CD8-positive, alpha-beta memory T cell (primary cell): ENCODE data around the gene BICDL1. TPM values are rescaled to one million over a fixed set of nuclear protein-coding genes. Genes with fewer than 3 reads are reported as not detected.

Source experiments
- CTCF ChIA-PET: fragments of 350-600 bp; sonication (Branson Sonifier 250); formaldehyde crosslinking; loops from one replicate; lab custom pipeline; 2021; ENCODE audit warnings: antibody characterized with exemption; lab: Charles Lee
- POLR2A ChIA-PET: fragments of 350-600 bp; sonication (Branson Sonifier 250); formaldehyde crosslinking; loops from one replicate; lab custom pipeline; 2021; ENCODE audit warnings: antibody characterized with exemption; lab: Charles Lee
- DNase-seq, 5 donors: peaks; one replicate each; pipeline versions ENCODE4 v3.0.0 to v3.0.0-alpha.2; 2020 to 2022; ENCODE audit warnings: mixed read lengths in 1 of 5
- H3K27ac ChIP-seq: one replicate; pipeline ENCODE4 v1.7.0; 2013; ENCODE audit warnings: low read depth, mild to moderate bottlenecking, low read length, moderate library complexity
- H3K27me3 ChIP-seq: 2 replicates; pipeline ENCODE4 v1.7.0; 2013; ENCODE audit warnings: low read length, mild to moderate bottlenecking; ENCODE audit not compliant: insufficient read depth, poor library complexity, severe bottlenecking
- H3K36me3 ChIP-seq: 2 replicates; pipeline ENCODE4 v1.7.0; 2013; ENCODE audit warnings: mild to moderate bottlenecking, low read length, moderate library complexity; ENCODE audit not compliant: insufficient read depth
- H3K4me1 ChIP-seq: 2 replicates; pipeline ENCODE4 v1.7.0; 2013; ENCODE audit warnings: mild to moderate bottlenecking, low read length, moderate library complexity; ENCODE audit not compliant: insufficient read depth
- H3K4me3 ChIP-seq: 2 replicates; pipeline ENCODE4 v1.7.0; 2013; ENCODE audit warnings: mild to moderate bottlenecking, low read length
- H3K9me3 ChIP-seq: 2 replicates; pipeline ENCODE4 v1.7.0; 2013; ENCODE audit warnings: mild to moderate bottlenecking, low read length
- H3K27ac Mint-ChIP-seq, 8 donors: one replicate each; pipeline ENCODE4 v1.8.0; 2020 to 2021; ENCODE audit warnings: mixed read lengths in 8 of 8, mild to moderate bottlenecking in 6 of 8, inconsistent platforms in 3 of 8, moderate library complexity in 3 of 8
- H3K27me3 Mint-ChIP-seq, 2 donors: one replicate each; pipeline ENCODE4 v1.8.0; 2020 to 2021; ENCODE audit warnings: mixed read lengths in 2 of 2, mild to moderate bottlenecking in 1 of 2, moderate library complexity in 1 of 2
- H3K36me3 Mint-ChIP-seq, 3 donors: one replicate each; pipeline ENCODE4 v1.8.0; 2020 to 2021; ENCODE audit warnings: mixed read lengths in 3 of 3, inconsistent platforms in 1 of 3, mild to moderate bottlenecking in 1 of 3
- H3K4me1 Mint-ChIP-seq, 3 donors: one replicate each; pipeline ENCODE4 v1.8.0; 2020 to 2021; ENCODE audit warnings: mixed read lengths in 3 of 3, inconsistent platforms in 1 of 3, mild to moderate bottlenecking in 1 of 3
- H3K4me3 Mint-ChIP-seq, 7 donors: one replicate each; pipeline ENCODE4 v1.8.0; 2020 to 2021; ENCODE audit warnings: mixed read lengths in 7 of 7, mild to moderate bottlenecking in 6 of 7, moderate library complexity in 4 of 7, inconsistent platforms in 2 of 7
- H3K9me3 Mint-ChIP-seq, 5 donors: one replicate each; pipeline ENCODE4 v1.8.0; 2020 to 2022; ENCODE audit warnings: mixed read lengths in 5 of 5, mild to moderate bottlenecking in 3 of 5, moderate library complexity in 2 of 5, inconsistent platforms in 1 of 5
- polyA plus RNA-seq: library from polyadenylated mRNA; unstranded; fragments of 300-500 nt; fragmentation: Illumina TruSeq; gene quantifications from one replicate; pipeline ENCODE4 v1.2.3, GENCODE V29; 2021
- total RNA-seq, 2 experiments: library from RNA; stranded (reverse); gene quantifications; one replicate each; pipeline ENCODE4 v1.2.3, GENCODE V29; 2021

BICDL1 gene
- total and polyA plus RNA-seq, 3 experiments from 2014 or later: 7.4 to 109 (median 106) TPM

GRCh38 chr12:120132054-120132836 is 143.2 kb downstream of the BICDL1 start:
- POLR2A ChIA-PET: no interaction called here
- peaks cover 80% of the 10 kb centered on the region for H3K36me3 ChIP-seq
- H3K27ac Mint-ChIP-seq: peak overlapping the region in 2 of 8 donors; percentile 10 to 14
- H3K4me3 Mint-ChIP-seq: no peak overlapping the region
- CTCF ChIA-PET: interaction anchor here (1.5 kb wide), 1 partner anchor 10 kb away, joined by 3 read pairs; no protein-coding TSS in a partner anchor
- H3K27me3 Mint-ChIP-seq: no peaks in the 10 kb centered on the region
- H3K36me3 Mint-ChIP-seq: peaks cover 0 to 93% (median 12%) of the 10 kb centered on the region in 3 donors
- no peaks in the 10 kb centered on the region for H3K9me3 Mint-ChIP-seq
- H3K4me1 Mint-ChIP-seq: no peaks in the 10 kb centered on the region
- H3K27ac ChIP-seq: no peak overlapping the region
- H3K27me3 ChIP-seq: no peaks in the 10 kb centered on the region
- no peaks in the 10 kb centered on the region for H3K9me3 ChIP-seq
- no peak for DNase-seq
- H3K4me3 ChIP-seq: no peak overlapping the region
- H3K4me1 ChIP-seq: no peaks in the 10 kb centered on the region

DNA sequence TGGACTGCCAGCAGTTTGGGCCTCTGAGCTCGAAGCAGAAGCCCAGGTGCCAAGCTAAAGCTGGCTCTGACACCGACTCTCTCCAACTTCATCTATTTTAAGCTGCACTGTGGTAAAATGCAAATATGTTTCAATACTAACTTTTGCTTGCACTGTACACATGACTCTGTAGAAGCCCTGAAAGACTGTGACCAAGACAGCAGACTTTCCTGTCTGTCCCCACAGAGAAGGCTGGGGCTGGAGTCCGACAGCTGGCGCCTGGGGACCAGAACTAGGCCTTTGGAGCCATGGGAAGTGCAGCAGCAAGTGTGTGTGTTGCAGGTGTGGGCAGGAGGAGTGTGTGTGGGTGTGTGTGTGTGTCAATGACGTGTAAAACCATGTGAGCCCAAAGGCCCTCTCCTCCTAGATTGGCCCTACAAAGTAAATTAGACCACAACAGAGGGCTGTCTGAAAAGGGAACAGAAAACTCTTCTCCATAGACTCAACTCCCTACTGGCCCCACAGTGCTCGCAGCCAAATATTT is 143.9 kb downstream of the BICDL1 start:
- Mint-ChIP-seq H3K4me3 (no peak overlapping the region), H3K36me3 (peaks cover 0 to 93% (median 12%) of the 10 kb centered on the region in 3 donors), H3K27me3 (no peaks in the 10 kb centered on the region), H3K4me1 (no peaks in the 10 kb centered on the region), H3K9me3 (no peaks in the 10 kb centered on the region), H3K27ac (no peak overlapping the region)
- no peaks in the 10 kb centered on the region for H3K9me3 ChIP-seq
- no peak overlapping the region for H3K4me3 ChIP-seq
- peaks cover 80% of the 10 kb centered on the region for H3K36me3 ChIP-seq
- no peak for DNase-seq
- H3K27me3 ChIP-seq: no peaks in the 10 kb centered on the region
- H3K27ac ChIP-seq: no peak overlapping the region
- H3K4me1 ChIP-seq: no peaks in the 10 kb centered on the region
- CTCF ChIA-PET: interaction anchor here (1.5 kb wide), 1 partner anchor 9 kb away, joined by 3 read pairs; no protein-coding TSS in a partner anchor
- POLR2A ChIA-PET: no interaction called here

DNA sequence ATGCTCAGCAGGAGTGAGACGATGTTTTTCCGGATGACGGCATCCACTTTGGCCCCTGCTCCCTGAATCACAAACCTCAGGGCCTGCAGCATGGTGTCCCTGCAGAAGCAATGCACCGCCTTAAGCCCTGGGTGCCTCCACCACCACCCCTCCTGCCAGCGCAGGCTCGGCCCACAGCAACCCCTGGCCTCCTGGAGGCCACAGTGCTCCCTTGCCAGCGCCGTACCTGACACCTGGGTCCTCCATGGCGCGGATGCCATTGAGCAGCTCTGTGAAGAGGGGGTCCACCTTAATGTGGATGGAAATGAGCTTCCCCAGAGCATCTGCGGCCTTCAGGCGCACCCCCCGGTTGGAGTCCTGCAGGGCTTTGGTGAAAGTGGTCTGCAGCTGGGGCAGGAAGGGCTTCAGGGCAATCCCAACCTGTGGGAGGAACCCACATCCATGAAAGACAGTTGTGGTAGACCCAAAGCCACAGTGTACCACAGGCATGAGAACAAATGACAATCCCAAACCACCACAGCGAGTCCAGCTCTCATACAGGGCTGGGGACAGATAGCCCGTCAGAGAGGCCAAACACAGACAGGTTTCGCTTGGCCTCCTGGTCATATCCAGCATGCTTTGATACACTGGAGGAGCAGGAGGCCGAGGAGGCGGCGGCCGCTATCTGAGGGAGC is 145.4 kb downstream of the BICDL1 start:
- POLR2A ChIA-PET: no interaction called here
- peaks cover 4 to 96% (median 14%) of the 10 kb centered on the region in 3 donors for H3K36me3 Mint-ChIP-seq
- CTCF ChIA-PET: no interaction called here

GRCh38 chr12:120136093-120136770 is 147.2 kb downstream of the BICDL1 start:
- Histone ChIP-seq H3K27ac (no peak overlapping the region), H3K36me3 (peaks cover 76% of the 10 kb centered on the region), H3K9me3 (no peaks in the 10 kb centered on the region), H3K4me3 (no peak overlapping the region), H3K27me3 (no peaks in the 10 kb centered on the region), H3K4me1 (no peaks in the 10 kb centered on the region)
- Mint-ChIP-seq H3K27me3 (no peaks in the 10 kb centered on the region), H3K36me3 (peaks cover 13 to 96% (median 23%) of the 10 kb centered on the region in 3 donors), H3K4me1 (no peaks in the 10 kb centered on the region), H3K27ac (peak overlapping the region in 1 of 8 donors; percentile 67), H3K4me3 (no peak overlapping the region), H3K9me3 (no peaks in the 10 kb centered on the region)
- POLR2A ChIA-PET: no interaction called here
- CTCF ChIA-PET: no interaction called here
- DNase-seq: no peak

More for the DNA sequence above, 145.4 kb downstream of the BICDL1 start:
- H3K27ac Mint-ChIP-seq: peak overlapping the region in 1 of 8 donors; percentile 29
- DNase-seq: no peak
- no peaks in the 10 kb centered on the region for H3K9me3 ChIP-seq
- H3K27me3 Mint-ChIP-seq: no peaks in the 10 kb centered on the region
- H3K36me3 ChIP-seq: peaks cover 81% of the 10 kb centered on the region
- no peaks in the 10 kb centered on the region for H3K9me3 Mint-ChIP-seq
- H3K4me3 Mint-ChIP-seq: no peak overlapping the region
- H3K27me3 ChIP-seq: no peaks in the 10 kb centered on the region
- H3K4me3 ChIP-seq: no peak overlapping the region
- no peaks in the 10 kb centered on the region for H3K4me1 Mint-ChIP-seq
- no peak overlapping the region for H3K27ac ChIP-seq
- no peaks in the 10 kb centered on the region for H3K4me1 ChIP-seq

- Histone ChIP-seq H3K9me3 (no peaks in the 10 kb centered on the region), H3K4me1 (no peaks in the 10 kb centered on the region), H3K36me3 (peaks cover 73% of the 10 kb centered on the region), H3K27me3 (no peaks in the 10 kb centered on the region), H3K27ac (no peak overlapping the region), H3K4me3 (no peak overlapping the region)
- H3K27ac Mint-ChIP-seq: no peak overlapping the region
- peaks cover 13 to 96% (median 25%) of the 10 kb centered on the region in 3 donors for H3K36me3 Mint-ChIP-seq
- H3K9me3 Mint-ChIP-seq: no peaks in the 10 kb centered on the region
- no peak for DNase-seq
- CTCF ChIA-PET: no interaction called here
- POLR2A ChIA-PET: no interaction called here
- H3K4me3 Mint-ChIP-seq: no peak overlapping the region
- no peaks in the 10 kb centered on the region for H3K4me1 Mint-ChIP-seq
- H3K27me3 Mint-ChIP-seq: no peaks in the 10 kb centered on the region
These were observed 148.8 kb downstream of the BICDL1 start for GRCh38 chr12:120137833-120138232.

GRCh38 chr12:120138366-120138765 is 149.3 kb downstream of the BICDL1 start:
- Histone ChIP-seq H3K9me3 (no peaks in the 10 kb centered on the region), H3K36me3 (peaks cover 71% of the 10 kb centered on the region), H3K27ac (no peak overlapping the region), H3K27me3 (no peaks in the 10 kb centered on the region), H3K4me3 (no peak overlapping the region), H3K4me1 (no peaks in the 10 kb centered on the region)
- POLR2A ChIA-PET: no interaction called here
- H3K4me1 Mint-ChIP-seq: no peaks in the 10 kb centered on the region
- DNase-seq: no peak
- H3K27ac Mint-ChIP-seq: no peak overlapping the region
- peaks cover 13 to 95% (median 26%) of the 10 kb centered on the region in 3 donors for H3K36me3 Mint-ChIP-seq
- CTCF ChIA-PET: no interaction called here
- H3K4me3 Mint-ChIP-seq: no peak overlapping the region
- no peaks in the 10 kb centered on the region for H3K9me3 Mint-ChIP-seq
- no peaks in the 10 kb centered on the region for H3K27me3 Mint-ChIP-seq

DNA sequence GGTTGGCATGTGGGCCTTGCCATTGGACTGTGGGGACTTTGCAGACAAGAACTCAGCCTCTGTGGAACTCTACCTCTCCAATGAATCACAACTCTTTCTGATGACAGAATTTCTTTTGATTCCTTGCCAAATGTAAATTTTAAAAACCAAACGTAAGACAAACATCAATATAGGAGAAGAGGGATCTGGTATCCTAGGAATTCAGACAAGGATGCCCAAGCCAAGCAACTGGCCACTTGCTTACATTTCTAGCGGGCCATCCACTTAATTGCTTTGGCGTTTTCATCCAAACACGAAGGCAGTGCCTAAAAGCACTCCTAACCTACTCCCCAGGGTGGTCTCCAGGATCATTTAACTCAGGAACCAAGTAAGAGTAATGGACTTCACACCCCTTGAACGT is 150.9 kb downstream of the BICDL1 start:
- H3K36me3 ChIP-seq: peaks cover 63% of the 10 kb centered on the region
- peak overlapping the region in 2 of 8 donors; percentile 61 to 70 for H3K27ac Mint-ChIP-seq
- no peaks in the 10 kb centered on the region for H3K27me3 Mint-ChIP-seq
- no peaks in the 10 kb centered on the region for H3K4me1 Mint-ChIP-seq
- no peaks in the 10 kb centered on the region for H3K27me3 ChIP-seq
- CTCF ChIA-PET: no interaction called here
- POLR2A ChIA-PET: no interaction called here
- DNase-seq: no peak
- no peaks in the 10 kb centered on the region for H3K9me3 ChIP-seq
- H3K4me3 Mint-ChIP-seq: no peak overlapping the region
- H3K9me3 Mint-ChIP-seq: no peaks in the 10 kb centered on the region
- H3K4me1 ChIP-seq: no peaks in the 10 kb centered on the region
- H3K4me3 ChIP-seq: no peak overlapping the region
- no peak overlapping the region for H3K27ac ChIP-seq
- peaks cover 13 to 94% (median 26%) of the 10 kb centered on the region in 3 donors for H3K36me3 Mint-ChIP-seq
